IPS-11a (cell line): ENCODE measurements around the gene ALDOA.

Source experiments
- H3K4me3 ChIP-seq: one replicate; pipeline ENCODE4 v1.5.1; 2013; ENCODE audit warnings: low read depth, low read length, control low read depth

ALDOA gene

GRCh38 chr16:30088832-30089624 lies 23.5 kb downstream of the ALDOA start:
- H3K4me3 ChIP-seq: no peak overlapping the region

GRCh38 chr16:30090610-30091331 lies 25.2 kb downstream of the ALDOA start:
- peak overlapping the region; percentile 70 for H3K4me3 ChIP-seq

- peak within 1 kb of the TSS; percentile 70 for H3K4me3 ChIP-seq
Measured at GRCh38 chr16:30091474-30092372, 26.2 kb downstream of the ALDOA start, which contains the start of gene TBX6. TSS of gene TBX6 (minus strand) at chr16:30091924. CDS start at chr16:30091193, 731 bp downstream.

- peak overlapping the region; percentile 63 for H3K4me3 ChIP-seq
Measured at GRCh38 chr16:30092373-30093010, 26.9 kb downstream of the ALDOA start.

GRCh38 chr16:30094541-30095165 lies 29.1 kb downstream of the ALDOA start:
- H3K4me3 ChIP-seq: no peak overlapping the region

- H3K4me3 ChIP-seq: peak overlapping the region; percentile 18
Measured at GRCh38 chr16:30095166-30096078, 29.9 kb downstream of the ALDOA start.

- H3K4me3 ChIP-seq: peak within 1 kb of the TSS; percentile 49
Measured at GRCh38 chr16:30096105-30096861, 30.7 kb downstream of the ALDOA start, which contains the start of gene YPEL3. TSS of gene YPEL3 (minus strand) at chr16:30096213. CDS start at chr16:30095482, 731 bp downstream.

GRCh38 chr16:30096862-30097563 lies 31.5 kb downstream of the ALDOA start:
- H3K4me3 ChIP-seq: peak overlapping the region; percentile 49

- H3K4me3 ChIP-seq: no peak overlapping the region
Measured at GRCh38 chr16:30104090-30104489, 38.5 kb downstream of the ALDOA start.

GRCh38 chr16:30104492-30104891 lies 38.9 kb downstream of the ALDOA start:
- H3K4me3 ChIP-seq: no peak overlapping the region

GRCh38 chr16:30108059-30108850 lies 42.7 kb downstream of the ALDOA start:
- no peak overlapping the region for H3K4me3 ChIP-seq

GRCh38 chr16:30110661-30111060 lies 45.1 kb downstream of the ALDOA start:
- H3K4me3 ChIP-seq: no peak overlapping the region

- no peak overlapping the region for H3K4me3 ChIP-seq
Measured at GRCh38 chr16:30112197-30113030, 46.9 kb downstream of the ALDOA start.

GRCh38 chr16:30113031-30113710 lies 47.6 kb downstream of the ALDOA start, which contains the start of gene GDPD3:
TSS of gene GDPD3 (minus strand) at chr16:30113537. CDS start at chr16:30113478, 59 bp downstream.
- H3K4me3 ChIP-seq: no peak within 1 kb of the TSS

GRCh38 chr16:30113711-30114333 lies 48.3 kb downstream of the ALDOA start:
- H3K4me3 ChIP-seq: no peak overlapping the region
